ENCODE results near the gene UAP1L1. TPM values are rescaled to one million over a fixed set of nuclear protein-coding genes. Genes with fewer than 3 reads are reported as not detected.

The UAP1L1 gene
- total and polyA plus RNA-seq, 9 of the 15 experiments (the other 6 are each of a cell fraction or from before 2014, with no cell fraction given): 0.20 to 8.6 (median 3.7) TPM

- Histone ChIP-seq H3K79me2 (ENCODE audit: control insufficient read depth, insufficient read depth, low read length) (no peaks in the 10 kb centered on the region), H3K9me3 (replicated peaks; ENCODE audit: control insufficient read depth, insufficient read depth, low read depth, low read length) (no peaks in the 10 kb centered on the region), H3K4me1 (replicated peaks in 1 of 2; ENCODE audit: control insufficient read depth in 2 of 2, insufficient read depth in 2 of 2, low read length in 2 of 2) (peaks cover 2 to 73% of the 10 kb centered on the region in 2 experiments; a peak in 3 of 5 replicates), H3K9me1 (ENCODE audit: control insufficient read depth, insufficient read depth, low read length) (peaks cover 2% of the 10 kb centered on the region), H3K4me2 (ENCODE audit: insufficient read depth, low read length) (peak overlapping the region; percentile 37; the same call in 1 of the 2 replicates), H3K9ac (ENCODE audit: insufficient read depth in 1 of 2, low read depth in 2 of 2, low read length in 2 of 2) (peak overlapping the region in 1 of 2 experiments; percentile 85; a peak in 2 of 4 replicates), H2AFZ (ENCODE audit: low read depth, low read length) (peak overlapping the region; percentile 55), H3K36me3 (ENCODE audit: control insufficient read depth, insufficient read depth, low read length) (no peaks in the 10 kb centered on the region), H4K20me1 (replicated peaks; ENCODE audit: control insufficient read depth, insufficient read depth, low read length) (peaks cover 14% of the 10 kb centered on the region), H3K27ac (ENCODE audit: extremely low read depth, low read depth, low read length) (no peak overlapping the region), H3K4me3 (peak overlapping the region; percentile 40), H3K27me3 (ENCODE audit: control insufficient read depth in 2 of 2, insufficient read depth in 2 of 2, low read length in 2 of 2) (no peaks in the 10 kb centered on the region)
- TF ChIP-seq ZNF217 (CRISPR knock-in tag; IDR thresholded peaks at IDR 0.05): no peak
- TF ChIP-seq ZNF239 (CRISPR knock-in tag; IDR thresholded peaks at IDR 0.05): no peak
- TF ChIP-seq ZBTB33 (CRISPR knock-in tag; IDR thresholded peaks at IDR 0.05): peak; percentile 71; the same call in 1 of the 2 replicates
- no peak for TF ChIP-seq ARNT (IDR thresholded peaks at IDR 0.05)
- no peak for TF ChIP-seq RHOXF2B (CRISPR knock-in tag; conservative IDR thresholded peaks at IDR 0.05)
- no peak for TF ChIP-seq TRIM24 (IDR thresholded peaks at IDR 0.05)
- peak; percentile 30 for TF ChIP-seq PCBP1 (IDR thresholded peaks at IDR 0.05; ENCODE audit: low read depth, low read length, poor library complexity, severe bottlenecking)
- TF ChIP-seq KLF10 (CRISPR knock-in tag; IDR thresholded peaks at IDR 0.05): no peak
- TF ChIP-seq ZNF444 (CRISPR knock-in tag; IDR thresholded peaks at IDR 0.05): no peak
- TF ChIP-seq OTX1 (CRISPR knock-in tag; IDR thresholded peaks at IDR 0.05): no peak
- TF ChIP-seq FOXP1 (CRISPR knock-in tag; IDR thresholded peaks at IDR 0.05): no peak
- TF ChIP-seq ZNF197 (CRISPR knock-in tag; IDR thresholded peaks at IDR 0.05; ENCODE audit: low read depth): no peak
- 22% methylated on average over 35 of the region's 71 CpGs for WGBS (ENCODE audit: insufficient coverage, low coverage, missing lambda C conversion rate)
- BruUV-seq (replicated peaks): no TSS peak
- ChIA-PET POLR2A (interaction anchor here (0.5 to 1.1 kb wide), 4 partner anchors 15 to 212 kb away, joined by 3 to 4 read pairs (median 4); no protein-coding TSS in a partner anchor), CTCF (ENCODE audit: low intra/inter-chr PET ratio) (no interaction called here)
- peak; percentile 37; the same call in 2 of the 3 replicates for ATAC-seq
- no peak for FAIRE-seq
- no peak for DNase-seq (ENCODE audit: extremely low read depth in 1 of 4, low spot score in 3 of 4)
- intact Hi-C loops (cut with micrococcal nuclease) (loop anchor here (5.0 kb wide), 1 partner anchor 64 kb away; no protein-coding TSS in a partner anchor), in situ Hi-C loops (cut with MboI) (no loop called here)
These were observed 24.0 kb upstream of the UAP1L1 start for GRCh38 chr9:137052998-137053943.

Data from K562 (cell line).